Measurements from ENCODE around the gene TIMP3.

The TIMP3 gene

DNA sequence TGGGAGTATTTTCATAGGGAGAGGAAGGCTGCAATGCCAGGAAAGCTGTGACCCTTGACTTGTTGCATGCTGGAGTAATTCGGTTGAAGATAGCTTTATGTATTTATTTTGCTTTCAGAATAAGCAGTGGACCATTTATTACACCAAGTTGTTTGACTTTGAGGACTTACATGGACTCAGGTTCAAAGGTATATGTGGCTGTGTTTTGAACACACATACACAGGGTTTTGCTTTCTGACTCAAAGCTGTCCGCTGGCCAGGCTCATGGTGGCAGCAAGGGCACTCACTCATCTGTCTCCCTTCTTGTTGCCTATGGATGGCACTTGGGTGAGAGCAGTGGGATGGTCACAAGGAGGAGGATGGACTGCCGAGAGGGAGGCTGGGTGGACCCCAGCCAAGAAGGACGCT is 6.5 kb downstream of the TIMP3 start:
- Histone ChIP-seq H3K4me3 (ENCODE audit: low read depth in 1 of 2, low read length in 2 of 2) (no peak overlapping the region), H3K9ac (ENCODE audit: low read depth, low read length) (no peak overlapping the region), H3K36me3 (ENCODE audit: insufficient read depth, low read length) (no peaks in the 10 kb centered on the region), H2AFZ (ENCODE audit: low read depth, low read length) (no peak overlapping the region), H3K27me3 (ENCODE audit: insufficient read depth, low read length, poor library complexity) (peaks cover 16% of the 10 kb centered on the region), H4K20me1 (ENCODE audit: insufficient read depth, low read length) (no peaks in the 10 kb centered on the region), H3K79me2 (ENCODE audit: insufficient read depth, low read length) (no peaks in the 10 kb centered on the region), H3K4me2 (ENCODE audit: insufficient read depth, low read length) (no peak overlapping the region), H3K9me3 (ENCODE audit: insufficient read depth, low read length, severe bottlenecking) (no peaks in the 10 kb centered on the region), H3K4me1 (ENCODE audit: insufficient read depth, low read length) (no peaks in the 10 kb centered on the region), H3K27ac (ENCODE audit: low read length) (no peak overlapping the region)
- TF ChIP-seq EZH2 (IDR thresholded peaks at IDR 0.05; ENCODE audit: borderline replicate concordance, low read depth, low read length, severe bottlenecking): no peak
- TF ChIP-seq, protein P1, sequence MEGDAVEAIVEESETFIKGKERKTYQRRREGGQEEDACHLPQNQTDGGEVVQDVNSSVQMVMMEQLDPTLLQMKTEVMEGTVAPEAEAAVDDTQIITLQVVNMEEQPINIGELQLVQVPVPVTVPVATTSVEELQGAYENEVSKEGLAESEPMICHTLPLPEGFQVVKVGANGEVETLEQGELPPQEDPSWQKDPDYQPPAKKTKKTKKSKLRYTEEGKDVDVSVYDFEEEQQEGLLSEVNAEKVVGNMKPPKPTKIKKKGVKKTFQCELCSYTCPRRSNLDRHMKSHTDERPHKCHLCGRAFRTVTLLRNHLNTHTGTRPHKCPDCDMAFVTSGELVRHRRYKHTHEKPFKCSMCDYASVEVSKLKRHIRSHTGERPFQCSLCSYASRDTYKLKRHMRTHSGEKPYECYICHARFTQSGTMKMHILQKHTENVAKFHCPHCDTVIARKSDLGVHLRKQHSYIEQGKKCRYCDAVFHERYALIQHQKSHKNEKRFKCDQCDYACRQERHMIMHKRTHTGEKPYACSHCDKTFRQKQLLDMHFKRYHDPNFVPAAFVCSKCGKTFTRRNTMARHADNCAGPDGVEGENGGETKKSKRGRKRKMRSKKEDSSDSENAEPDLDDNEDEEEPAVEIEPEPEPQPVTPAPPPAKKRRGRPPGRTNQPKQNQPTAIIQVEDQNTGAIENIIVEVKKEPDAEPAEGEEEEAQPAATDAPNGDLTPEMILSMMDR (IDR thresholded peaks at IDR 0.05; ENCODE audit: borderline replicate concordance, extremely low read depth, low read length, poor library complexity, severe bottlenecking): no peak
- ATAC-seq (ENCODE audit: insufficient read depth, low read depth) (no peak), DNase-seq (no peak)

DNA sequence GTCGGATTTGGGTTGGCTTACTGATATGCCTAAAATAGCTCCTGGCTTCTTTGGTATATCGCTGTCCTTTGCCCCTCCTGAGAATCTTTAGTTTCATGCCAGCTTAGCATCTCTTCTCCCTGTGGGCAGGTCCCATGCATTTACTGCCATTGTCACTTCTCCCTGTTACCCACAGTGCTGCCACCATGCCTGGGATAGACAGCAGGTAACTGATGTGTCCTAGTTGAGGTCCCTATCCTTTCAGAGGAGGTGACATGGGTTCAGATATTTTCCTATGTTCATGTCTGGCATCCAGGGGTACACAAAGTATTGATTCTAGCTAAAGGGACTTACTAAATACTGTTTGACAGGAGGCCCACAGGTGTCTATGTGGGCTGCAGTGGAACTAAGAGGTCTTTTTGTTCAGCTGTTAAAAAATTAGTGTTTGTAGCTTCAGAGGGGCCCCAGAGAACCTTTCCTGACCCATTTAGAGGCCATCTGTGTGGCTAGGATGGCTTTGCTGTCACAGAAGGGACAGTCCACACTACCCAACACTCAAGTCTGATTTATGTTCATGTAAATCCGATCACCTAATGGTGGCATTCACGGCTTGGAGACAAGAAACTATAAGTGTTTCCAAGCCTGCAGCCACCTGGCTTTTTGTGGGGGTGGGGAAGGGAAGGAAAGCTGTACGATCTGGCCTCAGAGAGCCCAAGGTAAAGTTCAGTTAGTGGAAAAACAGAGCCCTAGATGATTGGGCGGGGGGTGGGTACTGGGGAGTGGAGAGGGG is 8.5 kb downstream of the TIMP3 start:
- no peak overlapping the region for H3K4me3 ChIP-seq (ENCODE audit: low read depth in 1 of 2, low read length in 2 of 2)
- H3K79me2 ChIP-seq (ENCODE audit: insufficient read depth, low read length): no peaks in the 10 kb centered on the region
- no peaks in the 10 kb centered on the region for H3K36me3 ChIP-seq (ENCODE audit: insufficient read depth, low read length)
- no peak for TF ChIP-seq EZH2 (IDR thresholded peaks at IDR 0.05; ENCODE audit: borderline replicate concordance, low read depth, low read length, severe bottlenecking)
- TF ChIP-seq, protein P1 (IDR thresholded peaks at IDR 0.05; ENCODE audit: borderline replicate concordance, extremely low read depth, low read length, poor library complexity, severe bottlenecking): no peak
- no peaks in the 10 kb centered on the region for H3K4me1 ChIP-seq (ENCODE audit: insufficient read depth, low read length)
- H2AFZ ChIP-seq (ENCODE audit: low read depth, low read length): no peak overlapping the region
- ATAC-seq (ENCODE audit: insufficient read depth, low read depth) (no peak), DNase-seq (no peak)
- no peaks in the 10 kb centered on the region for H3K9me3 ChIP-seq (ENCODE audit: insufficient read depth, low read length, severe bottlenecking)
- H3K9ac ChIP-seq (ENCODE audit: low read depth, low read length): no peak overlapping the region
- peaks cover 17% of the 10 kb centered on the region for H3K27me3 ChIP-seq (ENCODE audit: insufficient read depth, low read length, poor library complexity)
- no peak overlapping the region for H3K27ac ChIP-seq (ENCODE audit: low read length)
- no peaks in the 10 kb centered on the region for H4K20me1 ChIP-seq (ENCODE audit: insufficient read depth, low read length)
- H3K4me2 ChIP-seq (ENCODE audit: insufficient read depth, low read length): no peak overlapping the region

DNA sequence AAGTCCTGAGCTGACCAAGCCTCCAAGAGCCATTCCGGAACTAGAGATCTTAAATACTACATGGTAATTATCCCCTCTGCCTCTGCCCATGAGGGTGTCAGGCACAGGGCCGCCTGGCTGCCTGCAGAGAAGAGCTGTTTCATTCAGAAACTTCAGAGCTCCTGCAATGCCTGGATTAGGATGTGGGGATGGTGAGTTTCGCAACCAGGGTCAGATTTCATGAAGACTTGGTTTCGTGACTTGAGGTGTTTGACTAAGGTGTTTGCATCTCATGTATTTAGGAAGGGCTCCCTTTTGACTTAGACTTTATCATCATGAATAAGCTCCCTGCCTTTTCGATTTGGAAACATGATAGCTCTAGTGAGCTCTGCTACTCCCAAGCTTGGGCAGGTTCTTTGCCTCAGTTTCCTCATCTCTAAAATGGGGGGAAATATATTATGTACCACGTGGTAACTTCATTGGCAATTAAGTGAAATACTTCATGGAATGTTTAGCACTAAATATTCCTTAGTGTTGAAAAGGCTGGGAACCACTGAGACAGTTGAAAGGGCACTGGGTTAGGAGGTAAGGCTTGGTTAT is 9.1 kb downstream of the TIMP3 start:
- no peaks in the 10 kb centered on the region for H3K79me2 ChIP-seq (ENCODE audit: insufficient read depth, low read length)
- H3K27ac ChIP-seq (ENCODE audit: low read length): no peak overlapping the region
- no peaks in the 10 kb centered on the region for H3K4me1 ChIP-seq (ENCODE audit: insufficient read depth, low read length)
- H3K4me3 ChIP-seq (ENCODE audit: low read depth in 1 of 2, low read length in 2 of 2): no peak overlapping the region
- no peak for ATAC-seq (ENCODE audit: insufficient read depth, low read depth)
- no peak overlapping the region for H3K9ac ChIP-seq (ENCODE audit: low read depth, low read length)
- DNase-seq: no peak
- H4K20me1 ChIP-seq (ENCODE audit: insufficient read depth, low read length): no peaks in the 10 kb centered on the region
- peaks cover 19% of the 10 kb centered on the region for H3K27me3 ChIP-seq (ENCODE audit: insufficient read depth, low read length, poor library complexity)
- no peaks in the 10 kb centered on the region for H3K9me3 ChIP-seq (ENCODE audit: insufficient read depth, low read length, severe bottlenecking)
- no peak overlapping the region for H2AFZ ChIP-seq (ENCODE audit: low read depth, low read length)
- H3K4me2 ChIP-seq (ENCODE audit: insufficient read depth, low read length): no peak overlapping the region
- no peak for TF ChIP-seq EZH2 (IDR thresholded peaks at IDR 0.05; ENCODE audit: borderline replicate concordance, low read depth, low read length, severe bottlenecking)
- TF ChIP-seq, protein P1 (IDR thresholded peaks at IDR 0.05; ENCODE audit: borderline replicate concordance, extremely low read depth, low read length, poor library complexity, severe bottlenecking): no peak
- H3K36me3 ChIP-seq (ENCODE audit: insufficient read depth, low read length): no peaks in the 10 kb centered on the region
